ENCODE data around the gene TUBA1B. TPM values are rescaled to one million over a fixed set of nuclear protein-coding genes. Genes with fewer than 3 reads are reported as not detected.

TUBA1B gene
- 901 TPM for polyA plus RNA-seq (2013, experiment 1 of 2)
- 900 TPM for polyA plus RNA-seq (2013, experiment 2 of 2)

DNA sequence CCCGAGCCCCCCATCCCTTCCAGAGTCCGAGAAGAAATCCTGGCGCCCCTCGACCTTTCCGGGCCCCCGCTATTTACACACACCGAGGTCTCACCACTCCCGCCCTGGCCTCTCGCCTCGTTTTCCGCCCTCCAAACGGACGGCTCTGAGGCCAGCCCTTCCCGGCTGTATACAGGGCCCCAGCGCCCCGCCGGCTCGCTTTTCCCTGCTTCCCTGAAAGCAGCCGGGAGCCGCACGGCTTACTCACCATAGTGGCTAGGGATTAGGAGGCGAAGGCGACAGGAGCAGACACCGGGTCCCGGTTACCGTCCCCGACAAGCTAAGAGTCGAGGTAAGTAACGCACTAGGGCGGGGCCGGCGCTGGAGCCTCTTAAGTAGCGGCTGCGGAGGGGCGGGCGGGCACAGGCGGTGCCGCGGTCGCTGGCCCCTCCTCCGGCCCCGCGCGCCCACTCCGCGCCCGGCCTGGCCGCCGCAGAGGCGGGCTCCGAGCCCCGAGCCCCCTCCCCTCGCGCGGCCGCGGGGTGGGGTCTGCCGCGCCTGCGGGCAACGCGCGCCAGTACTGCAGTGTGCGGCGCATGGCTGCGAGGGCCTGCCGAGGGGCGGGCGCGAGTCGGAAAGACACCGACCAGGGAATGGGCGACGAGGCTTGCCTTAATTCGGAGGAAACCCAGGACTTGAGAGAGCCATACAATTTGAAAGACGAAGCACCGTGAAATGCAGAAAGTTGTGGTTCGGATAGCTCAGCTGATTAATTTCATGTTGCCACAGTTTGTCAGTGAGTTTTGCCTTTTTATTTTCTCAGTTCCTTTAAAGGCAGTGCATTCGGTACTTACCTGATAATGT lies at the start of gene TUBA1B:
TSS of gene TUBA1B (minus strand) at position 345 of the 843 bp plus-strand sequence. CDS start at position 250, 95 bp downstream.
- Histone ChIP-seq H4K8ac (ENCODE audit: low read length) (peak within 1 kb of the TSS; percentile 99), H3K36me3 (ENCODE audit: control insufficient read depth in 1 of 2, insufficient read depth in 2 of 2, low read depth in 1 of 2, low read length in 2 of 2) (peaks cover 13 to 29% of the 10 kb centered on the region in 2 experiments), H3K9me3 (ENCODE audit: control insufficient read depth, low read length) (no peaks in the 10 kb centered on the region), H3K4me1 (ENCODE audit: control insufficient read depth, insufficient read depth, low read depth, low read length) (peaks cover 6% of the 10 kb centered on the region), H3K23ac (ENCODE audit: low read length in 2 of 2) (peak within 1 kb of the TSS in 1 of 2 experiments; percentile 86), H2BK15ac (ENCODE audit: low read depth, poor library complexity, severe bottlenecking) (peak within 1 kb of the TSS; percentile 6), H2BK120ac (ENCODE audit: low read depth, low read length) (peak within 1 kb of the TSS; percentile 87), H3K4ac (ENCODE audit: low read depth in 1 of 2, low read length in 2 of 2) (peak within 1 kb of the TSS; percentile 95 to 99), H3K14ac (ENCODE audit: low read length in 2 of 2) (peak within 1 kb of the TSS; percentile 78 to 95), H2AK5ac (ENCODE audit: low read length, severe bottlenecking) (peak within 1 kb of the TSS; percentile 99), H3K4me3 (ENCODE audit: insufficient read depth in 1 of 2, low read depth in 1 of 2, low read length in 2 of 2) (peak within 1 kb of the TSS; percentile 85 to 89), H2BK12ac (ENCODE audit: low read length in 2 of 2) (peak within 1 kb of the TSS; percentile 49 to 63), H3K4me2 (ENCODE audit: low read length, poor library complexity, severe bottlenecking) (peak within 1 kb of the TSS; percentile 87), H3K9ac (ENCODE audit: low read length) (peak within 1 kb of the TSS; percentile 95), H2AFZ (ENCODE audit: low read depth, low read length) (no peak within 1 kb of the TSS), H3K18ac (ENCODE audit: low read depth in 1 of 2, low read length in 2 of 2) (peak within 1 kb of the TSS; percentile 91 to 100), H2BK5ac (ENCODE audit: low read depth, low read length, poor library complexity, severe bottlenecking) (peak within 1 kb of the TSS; percentile 81), H3K27me3 (ENCODE audit: control insufficient read depth in 1 of 2, insufficient read depth in 1 of 2, low read length in 2 of 2) (no peaks in the 10 kb centered on the region), H3K79me1 (replicated peaks; ENCODE audit: low read length, poor library complexity, severe bottlenecking) (peaks cover 5% of the 10 kb centered on the region), H3K27ac (ENCODE audit: low read length, poor library complexity, severe bottlenecking) (peak within 1 kb of the TSS; percentile 97), H4K91ac (ENCODE audit: low read length) (peak within 1 kb of the TSS; percentile 98)
- under 1% methylated on average over 79 of the region's 79 CpGs for WGBS
- DNase-seq: peak; percentile 90

DNA sequence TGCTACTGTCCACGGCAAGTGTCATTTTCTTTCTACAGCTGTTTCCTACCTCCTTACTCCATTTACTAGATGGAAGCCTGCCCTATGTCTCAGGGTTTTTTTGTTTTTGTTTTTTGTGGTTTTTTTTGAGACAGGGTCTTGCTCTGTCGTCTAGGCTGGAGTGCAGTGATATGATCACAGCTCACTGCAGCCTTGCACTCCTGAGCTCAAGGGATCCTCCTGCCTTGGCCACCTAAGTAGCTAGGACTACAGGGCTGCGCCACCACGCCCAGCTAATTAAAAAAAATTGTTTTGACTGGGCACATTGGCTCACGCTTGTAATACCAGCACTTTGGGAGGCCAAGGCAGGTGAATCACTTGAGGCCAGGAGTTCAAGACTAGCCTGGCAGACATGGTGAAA lies 43.0 kb upstream of the TUBA1B start:
- Histone ChIP-seq H2BK120ac (ENCODE audit: low read depth, low read length) (no peak overlapping the region), H3K14ac (ENCODE audit: low read length in 2 of 2) (no peak overlapping the region), H3K9ac (ENCODE audit: low read length) (no peak overlapping the region), H3K4me1 (ENCODE audit: control insufficient read depth, insufficient read depth, low read depth, low read length) (no peaks in the 10 kb centered on the region), H4K91ac (ENCODE audit: low read length) (no peak overlapping the region), H2AFZ (ENCODE audit: low read depth, low read length) (no peak overlapping the region), H3K4me2 (ENCODE audit: low read length, poor library complexity, severe bottlenecking) (no peak overlapping the region), H3K4ac (ENCODE audit: low read depth in 1 of 2, low read length in 2 of 2) (no peak overlapping the region), H4K8ac (ENCODE audit: low read length) (no peak overlapping the region), H2AK5ac (ENCODE audit: low read length, severe bottlenecking) (no peak overlapping the region), H3K27ac (ENCODE audit: low read length, poor library complexity, severe bottlenecking) (no peak overlapping the region), H3K9me3 (ENCODE audit: control insufficient read depth, low read length) (peaks cover 10% of the 10 kb centered on the region), H3K23ac (ENCODE audit: low read length in 2 of 2) (no peak overlapping the region), H3K79me1 (replicated peaks; ENCODE audit: low read length, poor library complexity, severe bottlenecking) (no peaks in the 10 kb centered on the region), H3K18ac (ENCODE audit: low read depth in 1 of 2, low read length in 2 of 2) (no peak overlapping the region), H3K4me3 (ENCODE audit: insufficient read depth in 1 of 2, low read depth in 1 of 2, low read length in 2 of 2) (no peak overlapping the region), H3K36me3 (ENCODE audit: control insufficient read depth in 1 of 2, insufficient read depth in 2 of 2, low read depth in 1 of 2, low read length in 2 of 2) (no peaks in the 10 kb centered on the region), H2BK15ac (ENCODE audit: low read depth, poor library complexity, severe bottlenecking) (no peak overlapping the region), H3K27me3 (ENCODE audit: control insufficient read depth in 1 of 2, insufficient read depth in 1 of 2, low read length in 2 of 2) (no peaks in the 10 kb centered on the region), H2BK5ac (ENCODE audit: low read depth, low read length, poor library complexity, severe bottlenecking) (no peak overlapping the region), H2BK12ac (ENCODE audit: low read length in 2 of 2) (no peak overlapping the region)
- no peak for DNase-seq
- WGBS: 70% methylated on average over 4 of the region's 5 CpGs

DNA sequence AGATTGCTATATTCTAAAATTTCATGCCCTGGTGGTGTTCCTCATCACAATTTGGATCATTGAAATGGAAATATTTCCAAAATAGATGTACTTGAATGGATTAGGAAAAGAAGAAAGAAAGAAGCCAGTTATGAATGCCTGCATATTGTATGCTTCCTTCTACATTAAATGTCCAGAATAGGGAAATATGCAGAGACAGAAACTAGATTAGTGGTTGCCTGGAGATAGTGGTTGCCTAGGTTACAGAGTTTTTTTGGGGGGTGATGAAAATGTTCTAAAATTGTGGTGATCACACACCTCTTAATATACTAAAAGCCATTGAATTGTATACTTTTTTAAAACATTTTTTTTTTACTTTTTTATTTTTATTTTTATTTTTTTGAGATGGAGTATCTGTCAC lies 39.7 kb upstream of the TUBA1B start:
- no peak overlapping the region for H3K14ac ChIP-seq (ENCODE audit: low read length in 2 of 2)
- no peaks in the 10 kb centered on the region for H3K27me3 ChIP-seq (ENCODE audit: control insufficient read depth in 1 of 2, insufficient read depth in 1 of 2, low read length in 2 of 2)
- no peak overlapping the region for H4K91ac ChIP-seq (ENCODE audit: low read length)
- no peak overlapping the region for H2AFZ ChIP-seq (ENCODE audit: low read depth, low read length)
- no peaks in the 10 kb centered on the region for H3K79me1 ChIP-seq (replicated peaks; ENCODE audit: low read length, poor library complexity, severe bottlenecking)
- H2BK120ac ChIP-seq (ENCODE audit: low read depth, low read length): no peak overlapping the region
- no peak overlapping the region for H2BK12ac ChIP-seq (ENCODE audit: low read length in 2 of 2)
- no peak for DNase-seq
- H3K4me1 ChIP-seq (ENCODE audit: control insufficient read depth, insufficient read depth, low read depth, low read length): no peaks in the 10 kb centered on the region
- no peak overlapping the region for H3K4me3 ChIP-seq (ENCODE audit: insufficient read depth in 1 of 2, low read depth in 1 of 2, low read length in 2 of 2)
- H3K23ac ChIP-seq (ENCODE audit: low read length in 2 of 2): no peak overlapping the region
- no peak overlapping the region for H2BK5ac ChIP-seq (ENCODE audit: low read depth, low read length, poor library complexity, severe bottlenecking)
- H3K18ac ChIP-seq (ENCODE audit: low read depth in 1 of 2, low read length in 2 of 2): no peak overlapping the region
- no peak overlapping the region for H3K9ac ChIP-seq (ENCODE audit: low read length)
- H3K4me2 ChIP-seq (ENCODE audit: low read length, poor library complexity, severe bottlenecking): no peak overlapping the region
- H2AK5ac ChIP-seq (ENCODE audit: low read length, severe bottlenecking): no peak overlapping the region
- no peaks in the 10 kb centered on the region for H3K9me3 ChIP-seq (ENCODE audit: control insufficient read depth, low read length)
- no peak overlapping the region for H4K8ac ChIP-seq (ENCODE audit: low read length)
- no peak overlapping the region for H3K4ac ChIP-seq (ENCODE audit: low read depth in 1 of 2, low read length in 2 of 2)
- H2BK15ac ChIP-seq (ENCODE audit: low read depth, poor library complexity, severe bottlenecking): no peak overlapping the region
- H3K27ac ChIP-seq (ENCODE audit: low read length, poor library complexity, severe bottlenecking): no peak overlapping the region
- H3K36me3 ChIP-seq (ENCODE audit: control insufficient read depth in 1 of 2, insufficient read depth in 2 of 2, low read depth in 1 of 2, low read length in 2 of 2): no peaks in the 10 kb centered on the region

DNA sequence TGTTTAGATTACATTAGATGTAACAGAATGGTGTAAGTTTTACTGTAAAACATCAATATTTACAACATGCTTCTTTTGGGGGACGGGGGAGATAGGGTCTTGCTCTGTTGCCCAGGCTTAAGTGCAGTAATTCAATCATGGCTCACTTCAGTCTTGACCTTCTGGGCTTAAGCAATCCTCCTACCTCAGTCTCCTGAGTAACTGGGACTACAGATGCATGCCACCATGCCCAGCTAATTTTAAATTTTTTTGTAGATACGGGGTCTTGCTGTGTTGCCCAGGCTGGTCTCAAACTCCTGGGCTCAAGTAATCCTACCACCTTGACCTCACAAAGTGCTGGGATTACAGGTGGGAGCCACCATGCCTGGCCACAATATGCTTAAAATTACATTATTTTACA lies 33.9 kb upstream of the TUBA1B start:
- no peak overlapping the region for H3K27ac ChIP-seq (ENCODE audit: low read length, poor library complexity, severe bottlenecking)
- DNase-seq: no peak
- no peaks in the 10 kb centered on the region for H3K4me1 ChIP-seq (ENCODE audit: control insufficient read depth, insufficient read depth, low read depth, low read length)
- H3K18ac ChIP-seq (ENCODE audit: low read depth in 1 of 2, low read length in 2 of 2): no peak overlapping the region
- 91% methylated on average over 2 of the region's 2 CpGs for WGBS
- no peaks in the 10 kb centered on the region for H3K9me3 ChIP-seq (ENCODE audit: control insufficient read depth, low read length)
- no peak overlapping the region for H2BK15ac ChIP-seq (ENCODE audit: low read depth, poor library complexity, severe bottlenecking)
- H2BK5ac ChIP-seq (ENCODE audit: low read depth, low read length, poor library complexity, severe bottlenecking): no peak overlapping the region
- H3K79me1 ChIP-seq (replicated peaks; ENCODE audit: low read length, poor library complexity, severe bottlenecking): no peaks in the 10 kb centered on the region
- no peak overlapping the region for H2AK5ac ChIP-seq (ENCODE audit: low read length, severe bottlenecking)
- H3K27me3 ChIP-seq (ENCODE audit: control insufficient read depth in 1 of 2, insufficient read depth in 1 of 2, low read length in 2 of 2): no peaks in the 10 kb centered on the region
- no peak overlapping the region for H4K91ac ChIP-seq (ENCODE audit: low read length)
- H3K4ac ChIP-seq (ENCODE audit: low read depth in 1 of 2, low read length in 2 of 2): no peak overlapping the region
- no peak overlapping the region for H2AFZ ChIP-seq (ENCODE audit: low read depth, low read length)
- H3K4me2 ChIP-seq (ENCODE audit: low read length, poor library complexity, severe bottlenecking): no peak overlapping the region
- H3K36me3 ChIP-seq (ENCODE audit: control insufficient read depth in 1 of 2, insufficient read depth in 2 of 2, low read depth in 1 of 2, low read length in 2 of 2): no peaks in the 10 kb centered on the region
- no peak overlapping the region for H3K9ac ChIP-seq (ENCODE audit: low read length)
- H2BK12ac ChIP-seq (ENCODE audit: low read length in 2 of 2): no peak overlapping the region
- H3K14ac ChIP-seq (ENCODE audit: low read length in 2 of 2): no peak overlapping the region
- H4K8ac ChIP-seq (ENCODE audit: low read length): no peak overlapping the region
- no peak overlapping the region for H3K4me3 ChIP-seq (ENCODE audit: insufficient read depth in 1 of 2, low read depth in 1 of 2, low read length in 2 of 2)
- no peak overlapping the region for H2BK120ac ChIP-seq (ENCODE audit: low read depth, low read length)
- no peak overlapping the region for H3K23ac ChIP-seq (ENCODE audit: low read length in 2 of 2)
